SK-N-SH (cell line): ENCODE measurements around the gene GDF2. TPM values are rescaled to one million over a fixed set of nuclear protein-coding genes. Genes with fewer than 3 reads are reported as not detected.

Experiments used
- CTCF ChIA-PET: fragments of 300-600, 350-600 bp; formaldehyde crosslinking; extraction: SDS; loops from one replicate; lab custom pipeline; 2021; lab: Yijun Ruan, JAX
- POLR2A ChIA-PET: fragments of 350-600 bp; sonication (Branson Sonifier 250); formaldehyde crosslinking; extraction: SDS; loops from one replicate; lab custom pipeline; 2020; ENCODE audit warnings: antibody characterized with exemption, inconsistent platforms; lab: Yijun Ruan, JAX
- DNase-seq: peaks from one replicate; pipeline ENCODE4 v3.0.0; 2012
- H2AFZ ChIP-seq: fragments of 200-600 bp; sonication (generic); 2 replicates; pipeline ENCODE4 v1.8.1; 2016; ENCODE audit warnings: antibody characterized with exemption, mild to moderate bottlenecking, low read depth
- H3F3A ChIP-seq: fragments of 200-600 bp; sonication (generic); replicated peaks from 2 replicates; pipeline ENCODE3; 2016; ENCODE audit warnings: antibody characterized with exemption, mild to moderate bottlenecking; ENCODE audit not compliant: insufficient read depth
- H3K27ac ChIP-seq, 2 experiments: fragments of 200-500 bp in 1 of 2; fragments of 200-600 bp in 1 of 2; sonication (Bioruptor generic) in 1 of 2; sonication (generic), shearing (Covaris generic) in 1 of 2; 2 replicates each; pipeline versions ENCODE4 v1.5.1 to v1.6.1; 2014 to 2016; ENCODE audit warnings: low read depth in 2 of 2, inconsistent platforms in 1 of 2, low read length in 1 of 2, mild to moderate bottlenecking in 1 of 2, mixed read lengths in 1 of 2
- H3K27me3 ChIP-seq: fragments of 200-600 bp; sonication (generic), shearing (Covaris generic); 2 replicates; pipeline ENCODE4 v1.6.1; 2016; ENCODE audit warnings: mixed run types; ENCODE audit not compliant: insufficient read depth
- H3K36me3 ChIP-seq, 2 experiments: fragments of 200-500 bp in 1 of 2; fragments of 200-600 bp in 1 of 2; sonication (Bioruptor generic) in 1 of 2; sonication (generic) in 1 of 2; replicated peaks in 1 of 2; 2 replicates each; pipeline versions ENCODE3 to v1.5.1; 2014 to 2016; ENCODE audit warnings: low read length in 1 of 2, mild to moderate bottlenecking in 1 of 2; ENCODE audit not compliant: insufficient read depth in 2 of 2, control insufficient read depth in 1 of 2
- H3K4me1 ChIP-seq, 2 experiments: fragments of 200-500 bp in 1 of 2; fragments of 200-600 bp in 1 of 2; sonication (Bioruptor generic) in 1 of 2; sonication (generic), shearing (Covaris generic) in 1 of 2; 2 replicates each; pipeline versions ENCODE4 v1.5.1 to v1.6.1; 2014 to 2016; ENCODE audit warnings: low read depth in 1 of 2, low read length in 1 of 2, mixed run types in 1 of 2; ENCODE audit not compliant: insufficient read depth in 2 of 2, control insufficient read depth in 1 of 2
- H3K4me2 ChIP-seq: fragments of 200-600 bp; sonication (generic), shearing (Covaris generic); 2 replicates; pipeline ENCODE4 v1.6.1; 2017; ENCODE audit warnings: mixed run types
- H3K4me3 ChIP-seq, 2 experiments: fragments of 200-500 bp in 1 of 2; fragments of 200-600 bp in 1 of 2; sonication (Bioruptor generic) in 1 of 2; sonication (generic), shearing (Covaris generic) in 1 of 2; 2 replicates each; pipeline versions ENCODE4 v1.5.1 to v1.8.1; 2014 to 2016; ENCODE audit warnings: low read depth in 2 of 2, inconsistent platforms in 1 of 2, low read length in 1 of 2, mild to moderate bottlenecking in 1 of 2, mixed read lengths in 1 of 2, moderate library complexity in 1 of 2
- H3K79me2 ChIP-seq: fragments of 200-600 bp; sonication (generic); 2 replicates; pipeline ENCODE4 v1.8.1; 2017; ENCODE audit warnings: mild to moderate bottlenecking; ENCODE audit not compliant: insufficient read depth
- H3K9ac ChIP-seq: fragments of 200-600 bp; sonication (generic); 2 replicates; pipeline ENCODE4 v1.6.1; 2017; ENCODE audit warnings: mixed run types
- H3K9me2 ChIP-seq: fragments of 200-600 bp; sonication (generic); 2 replicates; pipeline ENCODE4 v1.6.1; 2017; ENCODE audit warnings: mixed run types
- H3K9me3 ChIP-seq: fragments of 200-600 bp; sonication (generic); 2 replicates; pipeline ENCODE4 v1.6.1; 2017; ENCODE audit warnings: mixed run types, mild to moderate bottlenecking, moderate library complexity
- H4K20me1 ChIP-seq: fragments of 200-600 bp; sonication (generic); 2 replicates; pipeline ENCODE4 v1.6.1; 2017; ENCODE audit warnings: mild to moderate bottlenecking, mixed run types; ENCODE audit not compliant: insufficient read depth
- CHD2 ChIP-seq: fragments of 150-350 bp; IDR thresholded peaks from 2 replicates; pipeline ENCODE4 v1.6.1; 2018; ENCODE audit warnings: low read length; ENCODE audit not compliant: partially characterized antibody
- EP300 ChIP-seq, 2 experiments: IDR thresholded peaks; 2 replicates each; pipeline versions ENCODE4 v1.4.0 to v1.6.1; 2012; ENCODE audit warnings: borderline replicate concordance in 1 of 2, low read depth in 1 of 2, low read length in 1 of 2
- EZH2phosphoT487 ChIP-seq: fragments of 200-600 bp; sonication (generic); IDR thresholded peaks from 2 replicates; pipeline ENCODE4 v1.6.1; 2017; ENCODE audit warnings: low read depth, mixed run types, mild to moderate bottlenecking, antibody characterized with exemption, moderate library complexity, borderline replicate concordance
- FOSL2 ChIP-seq: IDR thresholded peaks from 2 replicates; pipeline ENCODE4 v1.4.0; 2012; ENCODE audit warnings: low read depth, mild to moderate bottlenecking, moderate library complexity, borderline replicate concordance
- FOXM1 ChIP-seq: IDR thresholded peaks from 2 replicates; pipeline ENCODE4 v1.4.0; 2012; ENCODE audit warnings: low read depth, mild to moderate bottlenecking
- GABPA ChIP-seq: IDR thresholded peaks from 2 replicates; pipeline ENCODE4 v1.4.0; 2012; ENCODE audit warnings: low read depth, mild to moderate bottlenecking
- IRF3 ChIP-seq: fragments of 150-350 bp; IDR thresholded peaks from 2 replicates; pipeline ENCODE4 v1.6.1; 2016; ENCODE audit warnings: mild to moderate bottlenecking, low read depth, low read length
- JUND ChIP-seq: IDR thresholded peaks from 2 replicates; pipeline ENCODE4 v1.4.0; 2012
- NFIC ChIP-seq: IDR thresholded peaks from 2 replicates; pipeline ENCODE4 v1.4.0; 2012; ENCODE audit warnings: borderline replicate concordance
- NRF1 ChIP-seq: IDR thresholded peaks from 2 replicates; pipeline ENCODE4 v1.6.1; 2012; ENCODE audit warnings: low read depth, mild to moderate bottlenecking, low read length
- PBX3 ChIP-seq: IDR thresholded peaks from 2 replicates; pipeline ENCODE4; 2012
- RXRA ChIP-seq: IDR thresholded peaks from 2 replicates; pipeline ENCODE4 v1.4.0; 2012; ENCODE audit warnings: low read depth, mild to moderate bottlenecking, borderline replicate concordance
- SIN3A ChIP-seq: IDR thresholded peaks from 2 replicates; pipeline ENCODE4 v1.6.1; 2012; ENCODE audit warnings: low read depth, mild to moderate bottlenecking, low read length, moderate library complexity, borderline replicate concordance
- TAF1 ChIP-seq: IDR thresholded peaks from 2 replicates; pipeline ENCODE4 v1.6.1; 2012; ENCODE audit warnings: low read depth, mild to moderate bottlenecking, low read length, moderate library complexity, borderline replicate concordance
- YY1 ChIP-seq: IDR thresholded peaks from 2 replicates; pipeline ENCODE4 v1.4.0; 2012; ENCODE audit warnings: low read depth, mild to moderate bottlenecking
- ZBTB33 ChIP-seq: IDR thresholded peaks from 2 replicates; pipeline ENCODE4 v1.4.0; 2012; ENCODE audit warnings: low read depth, borderline replicate concordance
- WGBS: methylation state at CpG from one replicate; pipeline ENCODE4 v1.1.6; 2017; ENCODE audit warnings: low lambda C conversion rate; 5-methylcytosine and 5-hydroxymethylcytosine counted together
- polyA plus RNA-seq, 3 experiments: library from polyadenylated mRNA; depleted of rRNA; stranded (reverse); fragments of >200 nt; gene quantifications; 2 replicates each; pipeline ENCODE4 v1.2.3, GENCODE V29; 2012
- TF ChIP-seq, protein P1 (sequence below): IDR thresholded peaks from 2 replicates; pipeline ENCODE4 v1.6.1; 2012; ENCODE audit warnings: mild to moderate bottlenecking, low read depth, low read length, moderate library complexity

The GDF2 gene
- polyA plus RNA-seq, 1 of the 3 experiments (the other 2 are of a cell fraction): not detected

DNA sequence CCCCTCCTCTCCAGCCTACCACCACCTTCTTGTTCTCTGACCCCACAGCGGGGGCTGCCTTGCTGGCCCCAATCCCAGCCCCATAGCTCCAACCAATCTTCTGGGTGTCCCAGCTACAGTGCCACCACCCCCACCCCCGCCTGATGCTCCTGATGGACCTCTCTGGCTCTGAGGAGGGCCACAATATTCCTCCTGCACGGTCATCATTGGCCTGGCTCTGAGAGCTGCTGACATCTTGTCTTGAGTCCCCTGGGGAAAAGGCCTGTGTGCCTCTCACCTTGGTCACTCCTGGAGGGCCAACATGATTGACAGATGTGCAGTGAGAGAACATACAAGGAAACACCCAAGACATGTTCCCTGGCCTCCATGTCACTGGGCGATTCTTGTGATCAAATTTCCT is 7.6 kb downstream of the GDF2 start:
- Histone ChIP-seq H2AFZ (no peak overlapping the region), H3K36me3 (no peaks in the 10 kb centered on the region)
- no peak for DNase-seq
- TF ChIP-seq EZH2phosphoT487 (no peak), ZBTB33 (no peak), YY1 (no peak), IRF3 (no peak), PBX3 (no peak), CHD2 (no peak)
- TF ChIP-seq, all 33 proteins: peak for 0
- no peaks in the 10 kb centered on the region for H3K9me3 ChIP-seq
- no peaks in the 10 kb centered on the region; the same call in 1 of the 2 replicates for H3K27me3 ChIP-seq
- H3K4me1 ChIP-seq: peaks cover 0 to 8% of the 10 kb centered on the region in 2 experiments; a peak in 1 of 4 replicates
- WGBS: 41% methylated on average over 3 of the region's 4 CpGs
- H3K27ac ChIP-seq: no peak overlapping the region
- H3K4me2 ChIP-seq: no peak overlapping the region
- H3K4me3 ChIP-seq: no peak overlapping the region
- H3K9me2 ChIP-seq: no peaks in the 10 kb centered on the region
- no peak overlapping the region for H3K9ac ChIP-seq
- ChIA-PET POLR2A (no interaction called here), CTCF (interaction anchor here (0.9 to 1.7 kb wide), 4 partner anchors 11 to 308 kb away, joined by 3 to 7 read pairs (median 3); no protein-coding TSS in a partner anchor)
- H4K20me1 ChIP-seq: no peaks in the 10 kb centered on the region
- H3F3A ChIP-seq: no peaks in the 10 kb centered on the region
- H3K79me2 ChIP-seq: no peaks in the 10 kb centered on the region

GRCh38 chr10:47330366-47330765 is 8.1 kb downstream of the GDF2 start:
- WGBS: 52% methylated on average over 3 of the region's 3 CpGs
- ChIA-PET CTCF (interaction anchor here (0.9 to 3.3 kb wide), 4 partner anchors 11 to 305 kb away, joined by 3 to 17 read pairs (median 5); no protein-coding TSS in a partner anchor), POLR2A (no interaction called here)
- Histone ChIP-seq H2AFZ (no peak overlapping the region), H3F3A (no peaks in the 10 kb centered on the region), H3K36me3 (no peaks in the 10 kb centered on the region), H3K27me3 (peaks cover 5% of the 10 kb centered on the region; the same call in 1 of the 2 replicates), H3K4me2 (no peak overlapping the region), H3K27ac (no peak overlapping the region), H3K4me3 (no peak overlapping the region), H3K9ac (no peak overlapping the region), H3K9me3 (no peaks in the 10 kb centered on the region), H3K79me2 (no peaks in the 10 kb centered on the region), H3K9me2 (no peaks in the 10 kb centered on the region), H3K4me1 (peaks cover 0 to 8% of the 10 kb centered on the region in 2 experiments; a peak in 1 of 4 replicates), H4K20me1 (no peaks in the 10 kb centered on the region)
- no peak for DNase-seq
- TF ChIP-seq SIN3A: no peak
- no peak for TF ChIP-seq NRF1
- TF ChIP-seq TAF1: no peak
- no peak for TF ChIP-seq EZH2phosphoT487
- TF ChIP-seq RXRA: no peak
- TF ChIP-seq PBX3: no peak
- TF ChIP-seq FOXM1: no peak
- TF ChIP-seq FOSL2: no peak
- no peak for TF ChIP-seq GABPA
- TF ChIP-seq EP300 (IDR thresholded peaks at IDR 0.05; ENCODE audit: borderline replicate concordance in 1 of 2, low read depth in 1 of 2, low read length in 1 of 2): no peak
- TF ChIP-seq, protein P1, sequence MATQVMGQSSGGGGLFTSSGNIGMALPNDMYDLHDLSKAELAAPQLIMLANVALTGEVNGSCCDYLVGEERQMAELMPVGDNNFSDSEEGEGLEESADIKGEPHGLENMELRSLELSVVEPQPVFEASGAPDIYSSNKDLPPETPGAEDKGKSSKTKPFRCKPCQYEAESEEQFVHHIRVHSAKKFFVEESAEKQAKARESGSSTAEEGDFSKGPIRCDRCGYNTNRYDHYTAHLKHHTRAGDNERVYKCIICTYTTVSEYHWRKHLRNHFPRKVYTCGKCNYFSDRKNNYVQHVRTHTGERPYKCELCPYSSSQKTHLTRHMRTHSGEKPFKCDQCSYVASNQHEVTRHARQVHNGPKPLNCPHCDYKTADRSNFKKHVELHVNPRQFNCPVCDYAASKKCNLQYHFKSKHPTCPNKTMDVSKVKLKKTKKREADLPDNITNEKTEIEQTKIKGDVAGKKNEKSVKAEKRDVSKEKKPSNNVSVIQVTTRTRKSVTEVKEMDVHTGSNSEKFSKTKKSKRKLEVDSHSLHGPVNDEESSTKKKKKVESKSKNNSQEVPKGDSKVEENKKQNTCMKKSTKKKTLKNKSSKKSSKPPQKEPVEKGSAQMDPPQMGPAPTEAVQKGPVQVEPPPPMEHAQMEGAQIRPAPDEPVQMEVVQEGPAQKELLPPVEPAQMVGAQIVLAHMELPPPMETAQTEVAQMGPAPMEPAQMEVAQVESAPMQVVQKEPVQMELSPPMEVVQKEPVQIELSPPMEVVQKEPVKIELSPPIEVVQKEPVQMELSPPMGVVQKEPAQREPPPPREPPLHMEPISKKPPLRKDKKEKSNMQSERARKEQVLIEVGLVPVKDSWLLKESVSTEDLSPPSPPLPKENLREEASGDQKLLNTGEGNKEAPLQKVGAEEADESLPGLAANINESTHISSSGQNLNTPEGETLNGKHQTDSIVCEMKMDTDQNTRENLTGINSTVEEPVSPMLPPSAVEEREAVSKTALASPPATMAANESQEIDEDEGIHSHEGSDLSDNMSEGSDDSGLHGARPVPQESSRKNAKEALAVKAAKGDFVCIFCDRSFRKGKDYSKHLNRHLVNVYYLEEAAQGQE: no peak
- no peak for TF ChIP-seq NFIC
- no peak for TF ChIP-seq JUND
